GM19025 (cell line): ENCODE results near the gene IP6K3.

Experiments used
- ATAC-seq: cut with Tn5 transposase; IDR thresholded peaks from one replicate; pipeline ENCODE4 v1.9.1; 2021; ENCODE audit warnings: mild to moderate bottlenecking, low read depth, moderate library complexity; ENCODE audit not compliant: unreplicated experiment

Gene IP6K3

DNA sequence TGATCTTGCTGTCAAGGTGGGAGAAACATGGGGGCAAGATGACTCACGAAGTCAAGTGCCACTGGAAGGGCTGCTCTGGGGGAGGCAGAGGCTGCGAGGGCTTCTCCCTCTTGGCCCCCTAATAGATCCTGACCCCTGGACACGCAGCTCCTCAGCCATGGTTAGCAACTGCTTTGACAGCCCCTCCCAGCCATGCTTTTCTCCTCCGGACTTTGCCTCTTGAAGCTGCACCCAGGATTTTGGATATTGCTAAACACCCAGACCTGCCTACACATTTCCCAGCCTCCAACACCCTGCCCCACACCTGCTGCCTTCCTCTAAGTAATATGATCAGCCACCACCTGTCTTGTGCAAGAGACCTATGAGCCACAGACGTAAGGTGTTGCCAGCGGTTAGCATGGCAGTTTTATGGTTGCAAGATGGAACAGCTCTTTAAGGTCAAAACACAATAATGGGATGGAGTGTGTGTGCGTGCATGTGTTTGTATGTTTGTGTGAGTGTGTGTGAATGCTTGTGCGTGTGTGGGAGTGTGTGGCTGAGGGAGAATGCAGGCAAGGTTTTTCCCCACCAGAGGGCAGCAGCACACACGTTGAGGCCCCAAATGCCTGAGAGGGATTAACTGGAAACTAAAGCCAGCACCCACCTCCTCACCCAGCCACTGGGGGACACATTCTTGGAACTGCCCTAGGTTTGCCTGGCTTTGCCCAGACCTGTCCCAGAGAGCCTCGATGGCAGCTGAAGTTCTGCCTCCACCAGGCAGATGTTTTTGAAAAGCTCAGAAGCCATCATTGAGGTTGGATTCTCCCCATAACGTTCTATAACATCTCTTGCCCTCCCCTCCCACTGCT, 2.5 kb downstream of the IP6K3 start:
- no peak for ATAC-seq

DNA sequence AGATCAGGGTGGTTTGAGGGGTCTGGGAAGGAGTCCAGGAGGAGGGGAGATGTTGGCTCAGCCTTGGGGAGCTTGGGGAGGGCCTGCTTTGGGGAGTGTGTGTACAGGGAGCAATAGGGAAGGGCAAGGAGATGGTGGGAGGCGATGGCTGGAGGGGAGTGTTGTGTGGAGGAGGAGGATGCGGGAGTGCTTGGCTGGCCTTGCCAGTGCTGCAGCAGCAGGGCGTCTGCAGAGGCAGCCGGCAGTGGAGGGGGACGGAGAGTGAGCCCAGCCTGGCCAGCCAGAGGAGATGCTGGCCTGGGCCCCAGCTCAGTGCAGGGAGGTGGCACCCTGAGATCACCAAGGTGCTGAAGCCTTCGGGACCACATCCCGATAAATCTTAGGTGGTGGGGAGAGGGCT, 3.9 kb downstream of the IP6K3 start:
- no peak for ATAC-seq

DNA sequence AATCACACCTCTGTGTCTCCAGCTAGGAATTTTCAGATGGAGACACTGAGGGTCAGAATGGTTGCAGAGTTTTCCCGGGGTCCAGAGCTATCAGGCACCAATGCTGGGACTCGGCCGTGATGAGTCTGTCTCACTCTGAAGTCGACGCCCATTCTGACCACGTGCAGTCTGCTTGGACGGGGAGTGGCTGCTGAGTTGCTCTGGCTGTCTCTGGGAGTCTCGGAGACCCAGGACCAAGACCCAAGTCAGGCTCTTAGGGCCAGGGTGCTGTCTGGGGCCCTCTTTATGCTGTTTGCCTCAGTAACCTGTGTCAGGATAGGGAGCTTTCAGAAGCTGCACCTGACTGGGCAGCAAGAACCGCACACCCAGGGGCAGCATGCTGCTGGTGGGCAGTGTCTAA, 4.6 kb downstream of the IP6K3 start:
- no peak for ATAC-seq

DNA sequence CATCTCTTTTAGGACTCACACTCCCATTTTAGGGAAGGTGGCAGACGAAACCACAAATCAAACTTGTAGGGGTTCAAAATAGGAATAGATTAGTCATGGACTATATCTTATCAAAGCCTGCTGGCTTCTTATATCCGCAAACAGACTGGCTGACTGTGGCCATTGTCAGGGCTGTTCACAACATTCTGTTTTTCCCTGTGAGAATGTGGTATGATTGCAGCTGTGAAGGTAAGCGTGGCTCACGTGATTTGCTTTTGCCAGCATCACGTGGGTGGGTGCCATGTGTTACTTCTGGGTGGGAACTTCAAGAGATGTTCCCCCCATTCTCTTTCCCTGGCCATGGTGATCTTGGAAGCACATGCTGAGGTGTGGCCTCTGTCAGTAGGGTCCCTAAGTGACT, 5.9 kb downstream of the IP6K3 start:
- no peak for ATAC-seq

DNA sequence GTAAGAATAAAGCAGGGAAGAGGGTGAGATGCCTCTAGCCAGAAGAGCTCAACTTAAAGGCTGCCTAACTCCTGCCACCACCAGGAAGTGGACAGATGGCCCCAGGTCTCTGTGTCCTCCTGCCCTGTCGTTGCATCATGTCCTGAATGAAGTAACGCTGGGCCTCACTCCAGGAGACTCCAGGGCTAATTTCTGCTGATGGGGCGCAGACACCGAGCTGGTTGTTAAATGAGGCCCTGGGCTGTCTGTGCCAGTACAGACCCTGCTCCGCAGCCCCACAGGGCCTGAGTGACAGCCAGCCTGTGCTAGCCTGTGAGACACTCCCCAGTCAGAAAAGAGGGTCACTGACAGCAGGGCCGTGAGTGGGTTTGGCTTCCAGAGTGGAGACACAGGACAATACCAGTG, 6.5 kb downstream of the IP6K3 start:
- ATAC-seq: no peak

DNA sequence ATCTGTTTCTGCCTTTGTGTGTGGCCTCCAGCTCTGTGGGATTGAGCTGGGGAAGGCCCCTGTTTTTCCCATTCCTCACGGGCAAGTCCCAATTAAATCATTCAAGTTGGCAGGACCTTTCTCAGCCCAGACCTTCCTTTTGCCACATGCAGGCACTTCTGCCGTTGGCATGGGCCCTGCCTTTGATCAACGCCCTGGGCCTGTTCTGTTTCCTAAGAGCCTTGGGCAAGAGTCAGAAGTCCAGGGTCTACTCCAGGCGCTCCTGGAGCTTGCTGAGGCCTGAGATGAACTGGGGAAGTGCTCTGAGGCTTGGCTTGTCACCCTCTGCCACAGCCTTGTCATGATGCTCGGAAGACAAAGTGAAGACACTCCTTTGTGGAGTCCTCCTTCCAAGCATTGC, 7.1 kb downstream of the IP6K3 start:
- no peak for ATAC-seq

DNA sequence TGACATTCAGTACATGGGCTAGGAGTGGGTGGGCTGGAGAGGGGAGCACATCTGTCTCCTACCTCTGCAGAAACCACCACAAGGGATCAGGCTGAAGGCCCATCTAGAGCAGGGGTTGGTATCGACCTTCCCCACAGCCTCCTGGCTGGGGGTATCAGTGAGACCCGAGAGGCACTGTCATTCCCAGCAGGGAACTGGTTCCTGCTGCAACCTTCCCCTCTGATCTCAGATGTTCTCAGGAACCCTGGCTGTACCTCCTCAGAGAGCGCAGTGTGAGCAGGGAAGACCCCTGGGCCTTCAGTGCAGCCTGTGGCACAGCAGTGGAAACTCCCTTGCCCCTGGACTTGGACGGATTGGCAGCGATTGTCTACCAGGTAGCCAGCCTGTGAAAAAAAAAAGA, 7.8 kb downstream of the IP6K3 start:
- no peak for ATAC-seq

DNA sequence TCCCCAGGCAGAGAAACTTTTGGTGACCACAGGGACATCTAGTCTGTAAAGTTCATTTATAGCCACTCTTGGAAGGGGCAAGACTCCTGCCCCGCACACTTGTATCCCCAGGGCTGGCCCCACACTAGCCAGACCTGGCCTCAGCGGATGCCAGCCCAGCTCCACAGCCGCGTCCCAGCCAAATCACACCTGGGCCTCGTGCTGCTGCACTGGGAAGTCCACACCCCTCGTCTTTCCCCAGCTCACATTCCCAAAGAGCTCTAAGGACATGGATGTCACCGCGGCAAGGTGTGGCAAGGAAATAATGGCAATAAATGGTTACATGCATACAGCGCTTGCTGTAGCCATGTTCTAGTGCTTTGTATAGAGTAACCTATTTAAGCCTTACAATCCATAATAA, 8.6 kb downstream of the IP6K3 start:
- no peak for ATAC-seq

DNA sequence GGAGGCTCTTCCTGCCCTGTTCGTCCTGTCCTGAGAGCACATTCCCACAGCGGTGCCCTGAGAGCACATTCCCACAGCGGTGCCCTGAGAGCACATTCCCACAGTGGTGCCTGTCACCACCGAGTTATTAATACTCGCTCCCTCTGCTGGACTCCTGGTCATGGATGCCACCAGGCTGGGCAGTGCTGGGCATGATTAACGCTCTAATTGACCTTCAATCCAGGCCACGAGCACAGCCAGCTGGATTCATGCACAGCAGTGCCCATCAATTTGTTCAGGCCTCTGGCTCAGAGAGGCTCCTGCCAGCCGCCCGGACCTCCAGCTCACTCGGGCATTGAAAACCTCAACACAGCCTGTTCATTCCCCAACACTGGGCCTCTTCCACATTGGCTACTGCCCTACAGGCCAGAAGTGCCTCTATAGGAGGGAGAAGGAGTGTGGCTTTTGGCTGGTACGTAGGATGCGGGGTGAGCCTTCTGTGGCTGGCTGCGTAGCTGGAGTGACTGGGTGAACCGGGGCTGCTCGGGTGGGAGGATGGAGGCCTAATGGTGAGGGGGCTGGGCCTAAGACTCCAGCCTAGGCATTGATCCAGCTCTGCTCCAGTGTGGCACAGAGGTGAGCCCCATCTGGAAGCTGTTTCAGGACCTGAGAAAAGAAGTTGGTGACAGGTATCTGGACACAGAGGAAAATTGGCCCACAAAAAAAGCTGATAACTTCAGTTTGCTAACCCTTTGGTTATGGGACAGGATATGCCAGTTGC, 9.3 kb downstream of the IP6K3 start:
- no peak for ATAC-seq

DNA sequence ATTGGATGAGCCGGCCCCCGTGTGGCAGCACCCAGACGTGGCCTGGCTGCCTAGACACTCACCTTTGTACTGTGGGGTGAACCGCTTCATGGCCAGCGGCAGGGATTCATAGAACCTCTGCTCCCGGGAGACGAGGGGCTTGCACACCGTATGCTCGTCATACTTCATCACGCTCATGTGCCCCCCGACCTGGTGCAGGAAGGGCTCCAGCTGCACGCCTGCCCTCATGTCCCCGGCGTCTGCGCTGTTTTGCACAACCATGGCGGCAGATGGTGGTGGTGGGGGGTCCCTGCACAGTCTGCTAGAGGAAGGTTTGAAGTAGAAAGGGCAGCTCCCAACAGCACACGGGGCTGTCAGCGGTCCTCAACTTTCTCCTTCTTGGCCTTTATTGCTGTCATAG, 11.5 kb downstream of the IP6K3 start:
- no peak for ATAC-seq

DNA sequence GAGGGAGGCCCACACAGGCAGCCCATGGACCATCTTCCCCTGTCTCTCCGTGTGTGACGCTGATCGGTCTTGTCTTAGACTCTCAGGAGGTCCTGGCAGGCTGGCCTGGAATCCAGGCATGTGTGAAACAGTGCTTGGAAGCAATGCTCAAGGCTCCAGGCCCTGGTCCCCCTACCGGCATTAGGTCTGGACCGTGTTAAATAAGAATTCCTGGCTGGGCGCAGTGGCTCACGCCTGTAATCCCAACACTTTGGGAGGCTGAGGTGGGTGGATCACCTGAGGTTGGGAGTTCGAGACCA, 13.0 kb downstream of the IP6K3 start:
- ATAC-seq: no peak

DNA sequence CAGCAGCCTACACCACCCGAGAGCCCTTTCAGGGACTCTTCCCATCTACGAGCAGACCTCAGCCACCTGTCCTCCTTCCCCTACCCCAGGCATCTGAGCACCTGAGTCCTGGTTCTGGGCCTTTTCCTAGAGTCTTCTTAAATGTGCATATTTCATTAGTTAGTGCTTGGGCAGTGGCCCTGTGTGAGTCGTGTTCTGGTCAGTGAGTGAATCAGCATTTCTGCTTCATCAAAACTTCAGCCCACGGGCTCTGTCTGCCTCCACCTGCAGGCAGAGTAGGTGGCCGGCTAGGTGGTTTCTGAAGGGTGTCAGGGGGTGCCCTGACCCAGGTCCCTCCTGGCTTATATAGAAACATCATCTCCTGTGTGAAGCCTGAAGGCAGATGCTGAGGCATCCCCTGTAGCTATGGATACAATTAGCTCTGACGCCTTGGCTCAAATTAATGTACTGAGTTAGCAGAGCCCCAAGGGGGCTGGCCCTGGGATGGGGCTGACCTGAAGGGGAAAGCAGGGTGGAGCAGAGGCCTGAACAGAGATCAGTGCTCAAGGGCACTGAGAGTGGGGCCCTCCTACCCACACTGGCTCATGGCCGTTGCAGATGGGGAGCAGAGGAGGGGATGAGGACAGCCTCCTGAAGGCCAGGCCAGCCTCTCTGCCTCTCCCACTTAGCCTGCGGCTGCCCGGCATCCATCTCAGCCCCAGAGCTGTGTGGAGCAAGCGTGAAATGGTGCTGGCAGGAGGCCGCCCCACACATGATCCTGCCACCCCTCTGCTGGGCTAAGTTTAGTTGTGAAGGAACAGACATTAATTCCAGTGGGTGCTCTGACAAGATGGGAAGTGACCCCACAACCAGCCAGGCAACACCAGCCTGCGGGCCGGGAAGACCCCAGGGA, 13.6 kb downstream of the IP6K3 start:
- ATAC-seq: no peak

DNA sequence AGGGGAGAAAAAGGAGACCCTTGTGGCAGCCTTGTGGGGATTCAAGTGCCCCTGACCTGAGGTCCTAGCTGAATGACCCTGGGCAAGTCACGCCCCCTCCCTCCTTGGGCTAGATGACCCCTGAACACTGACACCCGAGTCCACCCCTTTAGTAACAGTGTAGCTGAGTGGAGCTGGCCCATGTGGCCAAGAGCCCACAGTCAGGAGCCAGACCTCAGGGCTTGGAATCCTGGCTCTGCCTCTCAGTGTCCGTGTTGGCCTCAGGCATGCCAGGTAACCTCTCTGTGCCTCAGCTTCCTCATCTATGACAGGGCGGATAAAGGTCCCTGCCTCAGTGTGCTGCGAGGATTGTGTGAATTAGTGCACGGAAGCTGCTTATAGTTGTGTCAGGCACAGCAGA, 14.3 kb downstream of the IP6K3 start:
- no peak for ATAC-seq

DNA sequence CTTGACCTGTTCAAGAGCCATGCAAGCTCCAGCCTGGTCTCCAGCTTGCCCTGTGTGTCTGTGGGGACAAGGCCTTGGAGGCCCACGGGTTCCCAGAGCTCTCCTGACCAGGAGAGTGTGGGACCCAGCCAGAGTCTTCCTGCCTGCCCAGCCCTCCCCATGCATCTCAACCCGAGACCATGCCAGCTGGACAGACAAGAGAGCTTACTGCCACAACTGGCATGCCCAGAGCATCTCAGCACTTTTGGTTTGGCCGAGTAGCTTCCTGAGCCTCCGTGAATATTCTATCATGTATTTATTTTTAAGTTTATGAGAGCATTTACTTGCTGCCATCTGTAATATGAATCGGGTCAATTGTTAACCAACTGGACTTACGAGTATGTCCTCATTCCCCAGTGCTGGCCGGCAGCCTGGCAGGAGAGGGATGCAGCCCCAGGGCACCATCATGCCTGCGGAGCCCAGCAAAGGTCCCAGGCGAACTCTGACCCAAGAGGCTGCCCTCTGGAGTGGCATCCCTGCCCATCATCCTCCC, 14.9 kb downstream of the IP6K3 start:
- ATAC-seq: no peak

DNA sequence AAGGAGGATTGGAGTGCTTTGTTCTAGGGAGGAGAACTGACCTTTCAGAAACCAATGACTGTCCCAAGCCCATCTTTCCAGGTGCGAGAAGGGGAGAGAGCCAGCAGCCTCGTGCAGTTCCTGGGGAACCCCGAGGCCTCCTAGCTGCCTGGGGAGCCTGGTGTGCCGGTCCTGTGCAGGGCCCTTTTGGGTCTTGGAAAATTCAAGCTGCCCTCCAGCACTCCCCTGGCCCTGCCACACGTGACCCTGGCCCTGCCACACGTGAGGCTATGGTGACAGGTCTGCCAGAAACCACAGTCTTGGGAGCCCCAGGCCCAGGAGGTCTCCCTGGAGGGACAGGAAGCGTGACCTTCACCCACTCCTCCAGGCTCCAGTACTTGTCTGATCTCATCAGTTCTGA, 15.7 kb downstream of the IP6K3 start:
- ATAC-seq: no peak

DNA sequence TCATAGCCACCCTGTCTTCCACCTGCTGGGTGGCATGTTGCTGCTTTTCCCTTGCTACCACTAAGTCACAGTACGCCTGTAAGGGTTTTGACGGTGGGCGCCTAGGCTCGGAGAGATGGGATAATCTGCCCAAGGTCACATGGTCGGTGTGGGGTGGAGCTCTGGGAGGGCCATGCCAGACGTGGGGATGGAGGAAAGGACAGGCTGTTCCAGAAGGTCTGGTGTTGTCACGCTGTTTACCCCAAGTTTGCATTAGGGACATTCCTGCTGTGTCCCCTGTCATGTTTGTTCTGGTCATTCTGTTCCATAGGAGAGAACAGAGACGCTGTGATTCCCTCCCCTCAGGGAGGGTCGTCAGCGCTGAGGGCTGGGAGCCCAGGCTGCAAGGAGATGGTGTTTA, 16.1 kb downstream of the IP6K3 start:
- no peak for ATAC-seq

DNA sequence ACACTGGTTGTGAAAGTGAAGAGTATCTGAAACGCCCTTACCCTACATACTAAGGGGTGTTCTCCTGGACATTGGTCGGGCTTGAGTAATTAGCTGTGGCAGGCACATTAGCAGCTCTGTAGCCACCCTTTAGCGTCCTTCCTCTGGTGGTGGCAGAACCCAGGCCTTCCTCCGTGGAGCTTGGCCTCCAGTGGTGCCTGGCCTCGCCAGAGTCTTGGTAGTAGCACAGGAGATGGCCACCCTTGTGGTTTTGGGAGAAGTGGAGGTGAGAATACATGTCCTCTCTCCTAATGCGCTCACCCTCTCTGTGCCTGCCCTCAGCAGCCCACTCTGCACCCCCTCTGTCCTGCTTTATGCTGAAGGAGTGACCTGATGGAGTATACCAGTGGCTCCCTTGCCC, 17.6 kb downstream of the IP6K3 start:
- ATAC-seq: no peak

DNA sequence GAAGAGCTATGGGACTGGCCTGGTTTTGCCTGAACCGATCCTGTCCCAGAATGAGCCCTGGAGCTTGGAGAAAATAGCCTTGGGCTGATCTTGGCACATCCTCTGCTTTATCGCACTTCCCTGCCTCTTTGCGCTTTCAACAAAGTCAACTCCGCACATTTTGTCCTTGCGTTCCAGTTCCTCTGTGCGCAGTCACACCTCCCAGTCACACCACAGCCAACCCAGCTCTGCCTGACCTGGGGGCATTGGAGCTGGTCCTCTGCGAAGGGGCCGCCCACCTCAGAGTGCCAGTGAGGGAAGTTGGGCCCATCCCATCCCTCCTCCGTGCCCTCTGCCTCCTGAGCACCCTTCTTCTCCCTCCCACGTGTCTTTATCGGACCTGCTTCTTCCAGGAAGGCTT, 18.3 kb downstream of the IP6K3 start:
- ATAC-seq: no peak

DNA sequence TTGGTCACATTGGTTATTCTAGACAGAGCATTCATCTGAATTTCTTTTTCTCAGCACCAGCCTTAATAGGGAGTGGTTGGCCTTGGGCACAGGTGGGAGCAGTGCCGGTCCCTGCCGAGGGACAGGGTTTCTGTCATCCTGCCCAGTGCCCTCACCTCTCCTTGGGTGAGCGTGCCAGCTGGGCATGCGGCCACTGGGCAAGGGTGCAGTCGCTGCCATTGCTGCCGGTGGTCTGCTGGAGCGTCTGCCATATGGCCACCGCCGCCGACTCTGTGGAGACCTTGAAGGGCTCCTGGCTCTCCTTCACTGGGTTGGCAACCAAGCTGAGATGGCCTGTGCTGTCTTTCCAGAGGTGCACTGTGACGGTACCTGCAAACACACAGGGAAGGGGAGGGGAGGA, 18.8 kb downstream of the IP6K3 start:
- no peak for ATAC-seq

DNA sequence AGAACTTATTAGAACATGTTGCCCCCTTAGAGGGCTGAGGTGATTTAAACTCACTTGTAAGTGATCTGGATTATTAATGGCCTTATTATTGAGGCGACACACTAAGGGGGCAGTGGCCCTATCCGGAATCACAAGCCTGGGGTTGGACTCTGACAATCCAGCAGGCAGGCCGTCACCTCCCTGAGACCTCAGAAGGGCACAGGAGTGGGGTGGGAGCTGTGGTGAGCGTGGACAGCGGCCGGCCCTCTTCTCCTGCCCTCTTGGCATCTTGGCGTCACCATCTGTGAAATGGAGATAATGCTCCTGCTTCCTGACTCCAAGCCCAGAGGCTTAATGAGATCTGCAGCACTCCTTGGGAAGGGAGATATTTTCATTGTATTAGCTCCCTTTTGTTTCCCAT, 19.6 kb downstream of the IP6K3 start:
- ATAC-seq: no peak

DNA sequence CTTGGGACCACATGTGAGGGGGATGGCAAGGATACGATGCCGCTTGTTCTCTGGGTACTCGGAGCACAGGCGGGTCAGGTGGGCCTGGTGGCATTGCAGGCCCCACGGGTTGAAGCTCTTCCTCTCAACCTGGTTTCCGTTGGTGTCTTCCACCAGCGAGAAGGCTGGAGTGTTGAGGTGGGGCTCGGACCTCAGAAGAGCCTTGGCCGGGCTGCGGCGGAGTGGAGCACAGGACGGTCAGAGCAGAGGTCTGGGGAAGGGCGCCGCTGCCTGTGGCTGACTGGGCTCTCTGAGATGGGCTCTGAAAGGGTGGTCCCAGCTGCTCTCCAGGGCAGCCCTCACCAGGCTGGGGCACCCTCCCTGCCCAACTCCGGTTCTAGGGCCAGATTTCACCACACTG, 20.0 kb downstream of the IP6K3 start:
- no peak for ATAC-seq
